Fibroblast of upper back skin (primary cell): ENCODE results near the gene CCDC120.

ENCODE experiments used
- DNase-seq: peaks from one replicate; pipeline ENCODE4 v3.0.0-alpha.2; 2013

The CCDC120 gene

GRCh38 chrX:49061916-49062315, 3.1 kb downstream of the CCDC120 start:
- no peak for DNase-seq

- no peak for DNase-seq
Measured at GRCh38 chrX:49063715-49064114, 4.9 kb downstream of the CCDC120 start.

- no peak for DNase-seq
Measured at GRCh38 chrX:49064303-49064702, 5.5 kb downstream of the CCDC120 start.

- no peak for DNase-seq
Measured at GRCh38 chrX:49064735-49065134, 5.9 kb downstream of the CCDC120 start.

- no peak for DNase-seq
Measured at GRCh38 chrX:49066278-49066677, 7.5 kb downstream of the CCDC120 start.

GRCh38 chrX:49066690-49067089, 7.9 kb downstream of the CCDC120 start:
- DNase-seq, result no peak

GRCh38 chrX:49067285-49068120, 8.7 kb downstream of the CCDC120 start:
- DNase-seq, result no peak

GRCh38 chrX:49069038-49069437, 10.2 kb downstream of the CCDC120 start:
- no peak for DNase-seq

GRCh38 chrX:49070988-49071387, 12.2 kb downstream of the CCDC120 start:
- DNase-seq, result no peak

GRCh38 chrX:49071877-49072711, 13.3 kb downstream of the CCDC120 start:
- peak; percentile 54 for DNase-seq

GRCh38 chrX:49072712-49073095, 13.9 kb downstream of the CCDC120 start:
- DNase-seq, result no peak

GRCh38 chrX:49073601-49074575, 15.1 kb downstream of the CCDC120 start, which contains the start of gene PRAF2:
TSS of gene PRAF2 (minus strand) at chrX:49074002. CDS start at chrX:49073987, 15 bp downstream.
- peak; percentile 91 for DNase-seq

GRCh38 chrX:49075347-49075746, 16.5 kb downstream of the CCDC120 start:
- no peak for DNase-seq

- DNase-seq, result no peak
Measured at GRCh38 chrX:49077941-49078340, 19.1 kb downstream of the CCDC120 start.

GRCh38 chrX:49079489-49080428, 21.0 kb downstream of the CCDC120 start, which contains the start of gene WDR45:
TSS of gene WDR45 (minus strand) at chrX:49079887. CDS start at chrX:49078095, 1,792 bp downstream.
- peak; percentile 67 for DNase-seq

GRCh38 chrX:49082271-49082871, 23.6 kb downstream of the CCDC120 start:
- DNase-seq, result no peak

- no peak for DNase-seq
Measured at GRCh38 chrX:49089553-49089952, 30.8 kb downstream of the CCDC120 start.

- DNase-seq, result no peak
Measured at GRCh38 chrX:49096419-49096818, 37.6 kb downstream of the CCDC120 start.

GRCh38 chrX:49100704-49101628, 42.2 kb downstream of the CCDC120 start:
- DNase-seq, result peak; percentile 89

GRCh38 chrX:49101629-49101984, 42.8 kb downstream of the CCDC120 start:
- no peak for DNase-seq
